Kidney tubule cell (primary cell): ENCODE results near the gene AGL.
"Not testable (repeated sequence)": the region's sequence is repeated elsewhere in the genome, so short reads cannot be mapped to it uniquely, and the experiment has no call there.

Experiments used
- DNase-seq: peaks from one replicate; pipeline ENCODE4 v3.0.0-alpha.2; 2018; ENCODE audit warnings: low spot score

The AGL gene

DNA sequence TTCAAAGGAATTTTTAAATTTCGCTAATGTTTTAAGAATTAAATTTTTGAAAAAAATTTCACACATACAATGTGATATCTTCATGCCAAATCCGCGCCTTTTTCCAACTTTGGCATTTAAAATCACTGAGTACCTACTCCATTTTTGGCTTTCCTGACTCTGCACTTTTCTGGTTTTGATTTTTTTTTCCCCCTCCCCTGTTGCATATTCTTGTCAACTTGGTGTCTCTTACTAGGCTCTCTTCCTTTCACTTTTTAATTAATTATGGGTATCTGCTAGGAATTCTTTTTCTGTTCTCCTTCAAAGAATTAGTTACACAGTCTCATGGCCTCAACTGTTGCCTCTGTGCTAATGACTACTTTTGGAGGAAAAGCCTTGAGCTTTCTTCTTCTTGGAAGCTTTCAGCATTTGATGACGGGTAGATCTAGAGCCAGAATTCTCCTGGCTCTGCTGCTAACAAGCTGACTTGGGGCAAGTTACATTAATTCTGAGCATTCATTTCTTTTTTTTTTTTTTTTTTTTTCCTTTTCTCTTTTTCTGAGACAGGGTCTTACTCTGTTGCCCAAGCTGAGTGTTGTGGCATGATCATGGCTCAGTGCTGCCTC is 1.8 kb downstream of the AGL start:
- no peak for DNase-seq

DNA sequence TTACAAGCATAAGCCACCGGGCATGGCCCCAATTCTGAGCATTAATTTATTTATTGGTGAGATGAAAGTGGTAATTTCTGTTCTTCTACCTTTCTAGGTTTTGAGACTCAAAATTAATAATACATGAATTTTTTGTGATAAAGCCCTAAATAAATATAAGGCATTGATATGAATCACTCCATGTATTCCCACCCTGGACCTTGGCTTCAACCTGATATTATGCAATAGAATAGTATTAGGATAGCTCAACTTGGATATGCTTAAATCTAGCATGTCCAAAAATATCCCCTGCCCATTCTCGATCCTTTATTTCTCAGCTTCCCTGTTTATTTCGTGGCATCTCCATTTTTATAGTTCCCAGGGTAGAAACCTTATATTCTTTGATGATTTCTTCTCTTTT is 2.5 kb downstream of the AGL start:
- DNase-seq: no peak

DNA sequence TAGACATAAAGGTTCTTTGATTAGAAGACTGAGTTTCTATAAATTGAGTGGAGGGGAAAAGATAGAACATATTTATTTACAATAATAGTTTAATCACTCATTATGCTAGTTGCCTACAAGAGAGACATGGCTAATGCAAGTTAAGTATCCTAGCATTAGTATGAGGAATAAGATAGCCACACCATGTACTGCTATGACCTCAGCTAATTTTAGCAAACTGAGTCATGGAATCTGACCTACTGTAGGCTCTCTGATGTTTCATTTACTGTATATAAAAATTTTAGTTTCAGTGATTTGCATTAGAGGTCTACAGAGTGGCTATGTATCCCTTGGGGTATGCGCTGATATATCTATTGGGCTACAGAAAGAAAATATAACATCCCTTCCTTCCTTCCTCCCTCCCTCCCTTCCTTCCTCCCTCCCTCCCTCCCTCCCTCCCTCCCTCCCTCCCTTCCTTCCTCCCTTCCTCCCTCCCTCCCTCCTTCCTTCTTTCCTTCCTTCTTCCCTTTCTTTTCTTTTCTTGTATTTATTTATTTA is 5.8 kb downstream of the AGL start:
- DNase-seq: no peak

DNA sequence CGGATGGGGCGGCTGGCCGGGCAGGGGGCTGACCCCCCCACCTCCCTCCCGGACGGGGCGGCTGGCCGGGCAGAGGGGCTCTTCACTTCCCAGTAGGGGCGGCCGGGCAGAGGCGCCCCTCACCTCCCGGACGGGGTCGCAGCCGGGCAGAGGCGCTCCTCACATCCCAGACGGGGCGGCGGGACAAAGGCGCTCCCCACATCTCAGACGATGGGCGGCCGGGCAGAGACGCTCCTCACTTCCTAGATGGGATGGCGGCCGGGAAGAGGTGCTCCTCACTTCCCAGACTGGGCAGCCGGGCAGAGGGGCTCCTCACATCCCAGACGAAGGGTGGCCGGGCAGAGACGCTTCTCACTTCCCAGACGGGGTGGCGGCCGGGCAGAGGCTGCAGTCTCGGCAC is 6.9 kb downstream of the AGL start:
- DNase-seq: not testable (repeated sequence)

DNA sequence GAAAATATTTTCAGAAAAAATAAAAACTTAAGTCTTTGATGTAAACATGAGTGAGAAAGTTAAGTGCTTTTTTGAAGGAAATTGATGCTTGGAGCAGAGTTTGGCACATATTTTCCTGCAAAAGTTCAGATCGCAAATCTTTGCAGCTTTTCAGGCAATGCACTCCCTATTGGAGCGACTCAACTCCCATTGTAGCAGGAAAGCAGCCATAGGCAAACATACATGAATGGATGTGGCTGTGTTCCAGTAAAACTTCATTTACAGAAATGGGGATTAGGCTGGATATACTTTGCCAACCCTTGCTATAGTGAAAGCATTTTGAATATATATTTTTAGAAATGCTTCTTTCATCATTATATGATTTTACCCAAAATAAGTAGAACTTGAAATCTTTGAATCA is 8.1 kb downstream of the AGL start:
- DNase-seq: no peak

DNA sequence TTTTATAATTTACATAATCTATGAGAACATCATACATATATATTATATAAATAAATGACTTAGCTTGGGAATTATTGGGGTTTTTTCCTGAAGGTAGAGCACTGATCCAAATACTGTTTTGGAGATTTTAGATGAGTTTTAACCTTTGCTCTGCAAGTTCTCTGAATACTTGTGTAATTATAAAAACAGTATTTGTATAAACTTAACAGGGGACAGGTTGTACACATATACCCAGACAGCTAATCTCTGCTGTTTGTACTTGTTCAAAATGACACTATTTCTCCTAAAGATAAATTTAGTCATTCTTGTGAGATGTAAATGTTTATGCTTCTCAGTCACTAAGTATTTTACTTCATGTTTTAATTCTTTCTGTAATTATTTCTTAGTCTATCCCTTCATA is 8.7 kb downstream of the AGL start:
- DNase-seq: no peak

DNA sequence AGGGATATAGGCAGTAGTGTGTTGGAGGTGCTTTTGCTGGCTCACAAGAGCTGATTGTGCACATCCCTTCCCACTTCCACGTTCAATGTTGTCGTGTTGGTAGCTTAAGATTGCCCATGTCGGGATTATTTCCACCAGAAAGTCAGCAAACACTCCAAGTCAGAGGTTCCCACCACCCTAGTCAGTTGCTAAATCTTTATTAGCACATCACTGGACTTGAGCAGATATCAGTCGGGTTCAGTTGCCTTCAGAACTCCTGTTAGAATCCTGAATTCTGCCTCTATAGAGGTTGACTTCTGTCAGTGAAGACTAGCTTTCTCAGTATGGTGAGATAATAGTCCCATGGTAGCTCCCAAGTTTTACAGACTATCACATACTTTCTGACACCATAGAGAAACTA is 10.5 kb downstream of the AGL start:
- DNase-seq: no peak

DNA sequence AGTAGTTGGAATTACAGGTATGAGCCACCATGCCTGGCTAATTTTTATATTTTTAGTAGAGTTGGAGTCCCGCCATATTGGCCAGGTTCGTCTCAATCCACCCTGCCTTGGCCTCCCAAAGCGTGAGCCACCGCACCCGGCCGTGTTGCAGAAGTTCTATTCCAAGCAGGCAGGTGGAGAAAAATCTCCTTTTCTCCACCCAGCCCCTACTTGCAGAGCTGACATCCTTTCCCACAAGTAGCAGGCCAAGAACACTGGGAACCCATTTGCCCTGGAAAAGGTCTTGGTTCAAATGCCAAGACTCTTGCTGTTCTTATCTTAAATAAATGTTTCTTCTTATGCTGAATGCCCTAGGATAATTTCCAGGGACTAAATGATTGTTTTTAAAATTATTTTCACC is 17.5 kb downstream of the AGL start:
- no peak for DNase-seq

DNA sequence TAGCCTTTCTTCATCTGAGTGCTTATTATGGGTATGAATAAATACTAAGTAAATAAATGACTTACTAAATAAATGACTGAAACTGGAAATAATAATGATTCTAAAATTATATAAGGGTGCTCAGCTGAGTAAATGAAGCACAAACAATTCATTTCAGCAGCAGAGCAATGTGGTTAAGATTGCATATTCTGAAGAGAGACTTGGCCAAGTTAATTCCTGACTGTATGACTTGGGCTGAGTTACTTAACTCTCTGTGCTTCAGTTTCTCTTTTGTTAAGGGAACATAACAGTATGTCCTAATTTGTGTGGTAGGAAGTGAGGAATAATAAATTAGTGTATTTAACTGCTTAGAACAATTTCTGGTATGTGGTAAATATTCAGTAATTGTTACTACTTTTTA is 19.1 kb downstream of the AGL start:
- no peak for DNase-seq

DNA sequence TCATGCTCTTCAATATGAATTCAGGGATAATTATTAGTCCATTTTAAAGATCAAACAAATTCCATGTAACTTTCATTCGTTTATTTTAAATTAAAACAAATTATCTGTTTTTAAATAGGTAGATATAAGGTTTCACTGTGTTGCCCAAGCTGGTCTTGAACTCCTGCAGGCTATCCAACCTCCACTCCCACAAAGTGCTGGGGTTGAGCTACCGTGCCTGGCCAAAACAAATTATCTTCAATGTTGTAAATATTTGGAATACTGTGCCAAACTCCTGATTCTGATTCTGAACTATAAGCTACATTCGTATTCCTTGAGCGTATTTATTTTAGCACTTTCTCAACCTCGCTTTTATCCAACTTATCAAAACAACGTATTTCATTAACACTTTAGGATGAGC is 19.6 kb downstream of the AGL start:
- no peak for DNase-seq

DNA sequence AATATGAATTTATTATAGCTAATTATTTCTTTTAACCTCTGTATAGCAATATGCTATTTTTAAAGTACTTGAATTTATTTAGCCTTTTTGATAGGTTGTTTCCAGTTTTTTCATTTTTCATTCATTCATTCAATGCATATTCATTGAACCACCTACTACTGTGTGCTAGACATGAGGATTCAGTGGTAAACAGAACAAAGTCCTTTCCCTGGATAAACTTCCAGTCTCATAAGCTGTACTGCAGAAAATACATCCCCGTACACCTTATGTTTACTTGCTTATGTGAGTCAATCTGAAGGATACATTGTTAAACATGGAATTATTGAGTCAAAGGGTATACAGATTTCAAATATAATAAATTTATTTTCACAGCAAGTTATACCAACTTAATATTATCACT is 21.9 kb downstream of the AGL start:
- no peak for DNase-seq

DNA sequence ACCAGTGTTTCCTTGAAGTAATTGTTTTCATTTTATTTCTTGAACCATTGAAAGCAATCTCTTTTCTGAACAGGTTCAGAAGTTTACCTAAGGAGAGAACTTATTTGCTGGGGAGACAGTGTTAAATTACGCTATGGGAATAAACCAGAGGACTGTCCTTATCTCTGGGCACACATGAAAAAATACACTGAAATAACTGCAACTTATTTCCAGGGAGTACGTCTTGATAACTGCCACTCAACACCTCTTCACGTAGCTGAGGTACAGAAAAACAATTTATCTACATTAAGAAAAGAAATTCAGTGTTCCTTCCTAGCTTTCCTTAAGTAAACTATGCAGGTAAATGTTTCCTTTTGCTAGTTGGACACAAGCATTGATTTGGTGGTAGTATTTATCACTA is 27.4 kb downstream of the AGL start:
- DNase-seq: no peak

DNA sequence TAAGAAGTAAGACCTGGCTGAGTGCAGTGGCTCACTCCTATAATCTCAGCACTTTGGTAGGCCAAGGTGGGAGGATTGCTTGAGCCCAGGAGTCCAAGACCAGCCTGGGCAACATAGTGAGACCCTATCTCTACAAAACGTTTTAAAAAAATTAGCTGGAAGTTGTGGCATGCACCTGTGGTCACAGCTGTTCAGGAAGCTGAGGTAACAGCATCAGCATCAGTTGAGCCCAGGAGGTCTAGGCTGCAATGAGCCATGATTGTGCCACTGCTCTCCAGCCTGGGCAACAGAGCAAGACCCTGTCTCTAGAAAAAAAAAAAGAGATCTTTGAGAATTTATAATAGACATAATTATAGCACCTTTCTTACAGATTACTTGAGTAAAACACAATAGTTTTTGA is 36.0 kb downstream of the AGL start:
- no peak for DNase-seq

DNA sequence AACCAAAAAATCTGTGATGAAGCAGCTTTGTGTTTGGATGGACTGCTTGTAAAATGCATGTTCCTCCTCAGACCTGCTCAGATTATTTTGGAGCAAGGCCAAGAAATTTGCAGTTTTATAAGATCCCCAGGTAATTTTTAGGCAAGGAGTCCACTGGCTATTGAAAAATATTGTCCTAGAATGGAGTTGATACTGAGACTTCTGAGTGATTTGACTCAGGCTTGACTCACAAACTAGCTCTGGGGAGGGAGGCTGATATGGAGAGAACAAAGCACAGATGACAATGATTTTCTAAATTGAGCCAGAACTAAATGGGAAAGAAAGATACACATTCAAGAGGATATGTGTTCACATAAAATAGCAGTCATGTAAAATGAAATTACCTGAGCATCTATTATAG is 36.7 kb downstream of the AGL start:
- DNase-seq: peak; percentile 29

DNA sequence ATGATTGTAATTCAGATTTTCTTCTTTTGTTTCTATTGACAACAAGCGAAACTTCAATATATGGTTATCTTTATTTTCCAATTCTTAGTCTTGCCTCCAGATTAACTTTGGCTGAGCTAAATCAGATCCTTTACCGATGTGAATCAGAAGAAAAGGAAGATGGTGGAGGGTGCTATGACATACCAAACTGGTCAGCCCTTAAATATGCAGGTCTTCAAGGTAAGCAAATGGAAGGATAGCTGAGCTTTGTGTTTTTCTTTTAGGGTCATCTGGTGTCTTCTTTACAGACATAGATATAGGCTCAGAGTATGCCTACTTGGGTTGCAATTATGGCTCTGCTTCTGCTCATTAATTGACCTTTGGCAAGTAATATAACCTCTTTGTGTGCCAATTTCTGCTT is 37.7 kb downstream of the AGL start:
- DNase-seq: peak; percentile 22

DNA sequence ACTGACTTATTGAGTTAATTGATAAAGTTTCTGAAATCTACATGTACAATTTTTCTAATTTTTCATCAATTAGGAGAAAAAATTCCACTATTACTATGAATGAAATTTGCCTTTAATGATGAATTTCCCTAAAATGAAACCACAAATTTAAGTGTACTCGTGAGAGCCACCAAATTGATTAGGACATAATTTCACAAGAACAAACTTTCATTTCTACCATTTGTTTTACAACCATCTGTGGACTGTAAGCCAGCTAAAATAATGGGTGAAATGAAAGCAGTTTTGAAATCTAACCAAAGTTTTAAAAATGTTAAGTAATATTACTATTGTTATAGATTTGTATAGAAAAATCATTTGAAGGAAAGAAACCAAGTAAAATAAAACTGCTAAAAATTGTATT is 41.8 kb downstream of the AGL start:
- no peak for DNase-seq

DNA sequence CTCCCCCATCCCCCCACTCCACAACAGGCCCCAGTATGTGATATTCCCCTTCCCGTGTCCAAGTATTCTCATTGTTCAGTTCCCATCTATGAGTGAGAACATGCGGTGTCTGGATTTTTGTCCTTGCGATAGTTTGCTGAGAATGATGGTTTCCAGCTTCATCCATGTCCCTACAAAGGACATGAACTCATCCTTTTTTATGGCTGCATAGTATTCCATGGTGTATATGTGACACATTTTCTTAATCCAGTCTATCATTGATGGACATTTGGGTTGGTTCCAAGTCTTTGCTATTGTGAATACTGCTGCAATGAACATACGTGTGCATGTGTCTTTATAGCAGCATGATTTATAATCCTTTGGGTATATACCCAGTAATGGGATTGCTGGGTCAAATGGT is 53.1 kb downstream of the AGL start:
- not testable (repeated sequence) for DNase-seq

DNA sequence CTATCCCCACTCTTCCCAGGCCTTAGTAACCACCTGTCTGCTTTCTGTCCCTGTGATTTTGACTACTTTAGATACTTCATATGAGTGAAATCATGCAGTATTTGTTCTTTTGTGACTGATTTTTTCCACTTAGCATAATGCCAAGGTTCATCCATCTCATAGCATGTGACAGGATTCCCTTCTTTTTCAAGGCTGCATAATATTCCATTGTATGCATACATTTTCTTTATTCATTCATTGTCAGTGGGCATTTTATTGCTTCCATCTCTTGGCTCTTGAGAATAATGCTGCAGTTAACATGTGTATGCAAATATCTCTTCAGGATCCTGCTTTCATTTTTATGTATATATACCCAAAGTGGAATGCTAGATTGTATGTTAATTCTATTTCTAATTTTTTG is 56.4 kb downstream of the AGL start:
- no peak for DNase-seq

DNA sequence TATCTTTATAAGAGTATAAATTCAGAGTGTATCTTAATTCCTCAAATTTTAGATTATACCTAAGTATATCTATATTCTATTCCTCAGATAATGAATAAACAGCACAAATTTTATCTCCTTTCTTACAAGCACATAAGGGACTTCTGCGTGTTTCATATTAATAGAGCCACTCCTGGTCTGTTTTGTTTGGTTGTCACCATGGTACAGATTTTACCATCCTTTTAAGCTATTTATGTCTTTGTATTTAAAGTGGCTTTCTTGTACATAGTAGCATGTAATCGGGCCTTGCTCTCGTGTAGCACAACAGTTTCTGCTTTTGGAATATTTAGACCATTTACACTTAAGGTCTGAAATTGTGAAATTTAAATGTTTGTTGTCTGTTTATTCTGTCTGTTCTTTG is 67.1 kb downstream of the AGL start:
- no peak for DNase-seq

DNA sequence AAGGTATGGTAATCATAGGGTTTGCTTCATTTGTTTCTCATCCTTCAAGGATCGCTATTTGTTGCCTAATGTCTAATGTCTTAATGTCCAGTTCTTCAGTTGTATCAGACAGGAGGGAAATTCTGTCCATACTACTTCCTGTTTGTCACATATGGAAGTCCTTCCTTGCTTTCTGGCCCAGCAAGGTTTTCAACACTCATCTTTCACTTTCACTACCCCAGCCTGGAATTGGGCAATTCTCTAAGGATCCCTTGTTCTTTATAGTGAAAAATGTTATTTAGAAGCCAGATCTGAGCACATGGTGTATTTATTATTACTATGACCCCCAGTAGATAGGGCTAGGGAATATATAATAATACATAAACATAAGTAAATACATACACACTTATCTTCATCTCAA is 69.1 kb downstream of the AGL start:
- DNase-seq: no peak

DNA sequence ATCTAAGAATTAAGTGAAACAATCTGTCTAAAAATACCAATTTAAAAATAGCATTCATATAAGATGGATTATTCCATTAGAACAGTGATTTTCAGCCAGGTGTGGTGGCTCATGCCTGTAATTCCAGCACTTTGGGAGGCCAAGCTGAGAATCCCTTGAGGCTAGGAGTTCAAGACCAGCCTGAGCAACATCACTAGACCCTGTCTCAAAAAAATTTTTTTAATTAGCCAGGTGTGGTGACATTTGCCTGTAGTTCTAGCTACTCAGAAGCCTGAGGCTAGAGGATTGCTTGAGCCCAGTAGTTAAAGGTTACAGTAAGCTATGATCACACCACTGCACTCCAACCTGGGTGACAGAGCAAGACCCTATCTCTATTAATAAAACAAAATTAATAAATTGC is 84.6 kb downstream of the AGL start:
- DNase-seq: no peak

DNA sequence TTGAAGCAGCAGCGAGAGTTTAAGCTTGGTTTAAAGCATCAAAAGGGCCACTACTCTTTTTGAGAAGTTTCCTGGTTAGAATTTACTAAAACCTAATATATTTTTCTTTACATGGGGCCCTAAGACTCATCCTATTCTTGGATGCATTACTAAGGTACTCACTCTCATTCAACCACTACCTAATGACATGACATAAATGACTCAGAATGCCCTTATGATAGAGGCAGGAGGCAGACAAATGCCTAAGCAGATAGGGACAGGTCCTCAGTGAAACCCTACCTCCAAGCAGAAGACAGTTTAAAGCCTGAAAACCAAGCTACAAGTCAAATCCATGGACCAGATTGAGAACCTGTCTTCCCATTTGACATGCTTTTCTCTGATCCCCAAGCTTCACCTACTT is 85.4 kb downstream of the AGL start:
- DNase-seq: no peak

DNA sequence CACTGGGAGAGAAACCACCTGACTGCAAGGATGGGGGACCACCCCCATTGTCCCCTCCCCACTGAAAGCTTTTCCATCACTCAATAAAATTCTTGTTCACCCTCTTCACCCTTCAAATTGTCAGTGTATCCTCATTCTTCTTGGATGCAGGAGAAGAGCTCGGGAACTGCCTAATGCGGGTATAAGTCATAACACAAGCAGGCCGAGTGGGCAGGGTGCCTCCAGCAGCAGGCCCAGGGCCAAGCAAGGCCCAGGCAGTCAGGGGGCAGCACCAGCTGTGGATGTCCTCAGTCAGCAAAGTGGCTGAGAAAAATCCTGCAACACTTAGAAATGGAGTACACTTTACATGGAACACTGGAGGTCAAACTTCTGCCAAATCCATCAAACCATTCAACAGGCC is 85.9 kb downstream of the AGL start:
- DNase-seq: no peak

DNA sequence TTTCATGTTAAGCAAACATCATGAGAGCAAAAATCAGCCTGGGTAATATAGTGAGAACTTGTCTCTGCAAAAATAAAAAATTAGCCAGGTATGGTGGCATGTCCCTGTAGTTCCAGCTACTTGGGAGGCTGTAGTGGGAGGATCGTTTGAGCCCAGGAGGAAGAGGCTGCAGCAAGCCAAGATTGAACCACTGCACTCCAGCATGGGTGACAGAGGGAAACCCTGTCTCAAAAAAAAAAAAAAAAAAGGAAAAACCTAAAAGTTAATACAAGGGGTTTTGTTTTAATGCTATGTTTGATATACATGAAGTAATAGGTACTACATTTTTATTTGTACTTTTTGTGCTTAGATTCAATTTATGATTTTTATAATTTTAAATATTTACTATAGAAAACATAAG is 92.6 kb downstream of the AGL start:
- no peak for DNase-seq
